ENCODE data around the gene CDY2A.
"Not testable (repeated sequence)": the region's sequence is repeated elsewhere in the genome, so short reads cannot be mapped to it uniquely, and the experiment has no call there.

CDY2A gene

DNA sequence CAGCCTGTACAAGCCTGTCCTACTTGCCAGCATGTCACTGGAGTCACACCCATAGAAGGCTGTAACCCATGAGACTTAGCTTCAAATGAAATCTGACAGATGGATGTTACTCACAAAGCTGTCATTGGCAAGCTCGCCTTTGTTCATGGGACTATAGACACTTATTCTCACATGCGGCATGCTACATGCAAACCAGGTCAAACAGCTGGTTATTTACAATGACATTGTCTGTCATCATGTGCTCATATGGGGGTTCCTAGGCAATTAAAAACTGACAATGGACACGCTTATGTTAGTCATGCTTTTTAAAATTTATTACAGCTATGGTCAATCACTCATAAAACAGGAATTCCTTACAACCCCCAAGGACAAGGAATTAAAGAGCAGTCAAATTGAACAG is 30.9 kb downstream of the CDY2A start:
- not testable (repeated sequence) for H3K9ac ChIP-seq (ENCODE audit: low read depth, low read length); H3K4me1 ChIP-seq (ENCODE audit: control insufficient read depth, insufficient read depth, low read length); H3K9me3 ChIP-seq (ENCODE audit: control insufficient read depth, insufficient read depth, low read length); H3K4me3 ChIP-seq (ENCODE audit: low read depth, low read length); H3K36me3 ChIP-seq (ENCODE audit: control insufficient read depth, insufficient read depth, low read length); H3K27me3 ChIP-seq (ENCODE audit: control insufficient read depth, insufficient read depth, low read length)

DNA sequence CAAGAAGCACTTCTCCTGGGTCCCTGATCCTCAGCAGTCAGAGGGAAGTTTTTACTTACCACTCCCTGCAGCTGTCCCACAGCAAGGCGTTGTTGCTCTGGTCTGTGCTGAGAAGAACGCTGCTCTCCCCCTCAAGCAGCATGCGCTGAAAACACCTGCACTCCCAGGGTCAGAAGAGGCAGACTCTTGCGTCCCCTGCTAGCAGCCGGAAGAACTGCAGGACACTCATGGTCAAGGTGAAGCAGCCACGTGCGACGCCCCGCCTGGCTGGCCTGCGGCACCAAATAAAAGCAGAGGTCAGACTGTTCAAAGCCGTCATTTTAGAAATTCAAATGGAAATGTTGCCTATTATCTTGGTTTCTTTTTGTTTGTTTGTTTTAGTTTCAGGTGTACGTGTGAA is 47.9 kb downstream of the CDY2A start:
- H3K36me3 ChIP-seq (ENCODE audit: control insufficient read depth, insufficient read depth, low read length); H3K9ac ChIP-seq (ENCODE audit: low read depth, low read length); H3K9me3 ChIP-seq (ENCODE audit: control insufficient read depth, insufficient read depth, low read length); H3K27me3 ChIP-seq (ENCODE audit: control insufficient read depth, insufficient read depth, low read length); H3K4me3 ChIP-seq (ENCODE audit: low read depth, low read length); H3K4me1 ChIP-seq (ENCODE audit: control insufficient read depth, insufficient read depth, low read length): not testable (repeated sequence)
